PC-3 (cell line): ENCODE data around the gene WDR47. TPM values are rescaled to one million over a fixed set of nuclear protein-coding genes. Genes with fewer than 3 reads are reported as not detected.

Source experiments
- ATAC-seq: fragments of 200-7000 bp; cut with Tn5 transposase; 2 replicates; pipeline ENCODE4 v1.9.1; 2020; ENCODE audit warnings: mild to moderate bottlenecking, moderate library complexity
- BruUV-seq: library from RNA; stranded (reverse); fragments of 400-500 nt; replicated peaks from 2 replicates; lab custom pipeline; 2021; lab: Mats Ljungman, UMichigan
- CTCF ChIA-PET: fragments of 300-600 bp; sonication (Branson Sonifier 250); formaldehyde crosslinking; loops from one replicate; lab custom pipeline; 2022; ENCODE audit warnings: antibody characterized with exemption; lab: Charles Lee
- POLR2A ChIA-PET: fragments of 300-600 bp; sonication (Branson Sonifier 250); formaldehyde crosslinking; loops from one replicate; lab custom pipeline; 2022; ENCODE audit warnings: antibody characterized with exemption; ENCODE audit not compliant: unreplicated experiment; lab: Charles Lee
- DNase-seq: peaks from one replicate; pipeline ENCODE4 v3.0.0-alpha.2; 2015
- H2AFZ ChIP-seq: fragments of 300-600 bp; sonication (generic); 2 replicates; pipeline ENCODE4 v1.6.0; 2016; ENCODE audit warnings: antibody characterized with exemption, low read length
- H3F3A ChIP-seq: fragments of 300-600 bp; sonication (generic); one replicate; pipeline ENCODE4 v1.6.0; 2017; ENCODE audit warnings: antibody characterized with exemption, low read length, control low read depth, mild to moderate bottlenecking; ENCODE audit not compliant: unreplicated experiment
- H3K27ac ChIP-seq: fragments of 300-600 bp; sonication (generic); 2 replicates; pipeline ENCODE4 v1.5.1; 2016; ENCODE audit warnings: mild to moderate bottlenecking, low read length
- H3K27me3 ChIP-seq: fragments of 300-600 bp; sonication (generic); 2 replicates; pipeline ENCODE4 v1.6.1; 2016; ENCODE audit warnings: low read length, mixed read lengths
- H3K36me3 ChIP-seq: fragments of 300-600 bp; sonication (generic); 2 replicates; pipeline ENCODE4 v1.6.1; 2016; ENCODE audit warnings: low read depth, mixed run types, low read length, mixed read lengths
- H3K4me1 ChIP-seq: fragments of 300-600 bp; sonication (generic); 2 replicates; pipeline ENCODE4 v1.5.1; 2016; ENCODE audit warnings: low read length; ENCODE audit not compliant: insufficient read depth
- H3K4me2 ChIP-seq: fragments of 300-600 bp; sonication (generic); 2 replicates; pipeline ENCODE4 v1.6.0; 2016; ENCODE audit warnings: low read length
- H3K4me3 ChIP-seq: fragments of 300-600 bp; sonication (generic); 2 replicates; pipeline ENCODE4 v1.5.1; 2016; ENCODE audit warnings: mild to moderate bottlenecking, low read length, mixed read lengths
- H3K79me2 ChIP-seq: fragments of 300-600 bp; sonication (generic); 2 replicates; pipeline ENCODE4 v1.6.1; 2017; ENCODE audit warnings: low read length, mixed read lengths
- H3K9ac ChIP-seq: fragments of 300-600 bp; sonication (generic); 2 replicates; pipeline ENCODE4 v1.6.0; 2016; ENCODE audit warnings: mild to moderate bottlenecking, low read length
- H3K9me2 ChIP-seq: fragments of 300-600 bp; sonication (generic); replicated peaks from 2 replicates; pipeline ENCODE4 v1.6.1; 2016; ENCODE audit warnings: mixed run types, low read length, mixed read lengths
- H3K9me3 ChIP-seq: fragments of 300-600 bp; sonication (generic); 2 replicates; pipeline ENCODE4 v1.6.1; 2016; ENCODE audit warnings: low read length, mixed read lengths
- H4K20me1 ChIP-seq: fragments of 300-600 bp; sonication (generic); 2 replicates; pipeline ENCODE4 v1.6.1; 2016; ENCODE audit warnings: low read length, mixed read lengths
- EZH2 ChIP-seq: fragments of 300-600 bp; sonication (generic); IDR thresholded peaks from one replicate; pipeline ENCODE4 v1.6.1; 2017; ENCODE audit warnings: antibody characterized with exemption, mild to moderate bottlenecking, low read length; ENCODE audit not compliant: unreplicated experiment
- EZH2phosphoT487 ChIP-seq: fragments of 300-600 bp; sonication (generic); IDR thresholded peaks from 2 replicates; pipeline ENCODE4 v1.6.1; 2018; ENCODE audit warnings: mild to moderate bottlenecking, antibody characterized with exemption, low read length, borderline replicate concordance
- intact Hi-C: fragments of 100-400 bp; cut with micrococcal nuclease; formaldehyde crosslinking; loops from 2 replicates; pipeline ENCODE4 v1.9.0; 2023
- total RNA-seq: library from RNA; depleted of rRNA; stranded (reverse); fragments of >200 nt; gene quantifications from 2 replicates; pipeline ENCODE4 v1.2.3, GENCODE V29; 2014; rRNA removed
- TF ChIP-seq, protein P1 (sequence below): fragments of 300-600 bp; sonication (generic); conservative IDR thresholded peaks from 2 replicates; pipeline ENCODE4 v1.5.1; 2017; ENCODE audit warnings: antibody characterized with exemption, low read depth, mild to moderate bottlenecking, low read length

WDR47 gene
- total RNA-seq, 1 experiment from 2014 or later: 7.7 TPM

DNA sequence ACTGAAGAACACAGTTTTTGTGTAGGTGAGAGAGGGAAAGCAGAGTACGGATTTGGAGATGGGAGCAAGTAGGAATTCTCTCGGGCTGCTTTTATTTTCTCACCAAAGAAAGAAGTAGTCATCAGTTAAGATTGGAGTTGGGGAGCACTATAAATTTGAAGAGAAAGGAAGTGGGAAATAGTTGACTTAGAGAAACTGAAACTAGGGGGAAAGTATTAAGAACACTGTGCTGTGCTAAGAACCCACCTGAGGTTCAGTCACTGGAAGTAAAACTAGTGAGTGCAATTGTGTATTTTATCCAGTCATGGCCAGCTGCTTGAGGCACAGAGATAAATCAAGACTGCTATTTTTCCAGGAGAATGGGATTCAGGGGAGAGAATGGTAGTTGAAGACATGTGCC, 116.0 kb downstream of the WDR47 start:
- BruUV-seq: no TSS peak
- H3K9me2 ChIP-seq: no peaks in the 10 kb centered on the region
- H3K4me3 ChIP-seq: no peak overlapping the region
- no peak overlapping the region for H3K9ac ChIP-seq
- TF ChIP-seq EZH2phosphoT487 (no peak), EZH2 (no peak)
- TF ChIP-seq, protein P1, sequence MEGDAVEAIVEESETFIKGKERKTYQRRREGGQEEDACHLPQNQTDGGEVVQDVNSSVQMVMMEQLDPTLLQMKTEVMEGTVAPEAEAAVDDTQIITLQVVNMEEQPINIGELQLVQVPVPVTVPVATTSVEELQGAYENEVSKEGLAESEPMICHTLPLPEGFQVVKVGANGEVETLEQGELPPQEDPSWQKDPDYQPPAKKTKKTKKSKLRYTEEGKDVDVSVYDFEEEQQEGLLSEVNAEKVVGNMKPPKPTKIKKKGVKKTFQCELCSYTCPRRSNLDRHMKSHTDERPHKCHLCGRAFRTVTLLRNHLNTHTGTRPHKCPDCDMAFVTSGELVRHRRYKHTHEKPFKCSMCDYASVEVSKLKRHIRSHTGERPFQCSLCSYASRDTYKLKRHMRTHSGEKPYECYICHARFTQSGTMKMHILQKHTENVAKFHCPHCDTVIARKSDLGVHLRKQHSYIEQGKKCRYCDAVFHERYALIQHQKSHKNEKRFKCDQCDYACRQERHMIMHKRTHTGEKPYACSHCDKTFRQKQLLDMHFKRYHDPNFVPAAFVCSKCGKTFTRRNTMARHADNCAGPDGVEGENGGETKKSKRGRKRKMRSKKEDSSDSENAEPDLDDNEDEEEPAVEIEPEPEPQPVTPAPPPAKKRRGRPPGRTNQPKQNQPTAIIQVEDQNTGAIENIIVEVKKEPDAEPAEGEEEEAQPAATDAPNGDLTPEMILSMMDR: no peak
- intact Hi-C loops: no loop called here
- no peaks in the 10 kb centered on the region for H3K79me2 ChIP-seq
- no peaks in the 10 kb centered on the region for H3K9me3 ChIP-seq
- CTCF ChIA-PET: no interaction called here
- no peaks in the 10 kb centered on the region for H3F3A ChIP-seq
- POLR2A ChIA-PET: no interaction called here
- H3K4me2 ChIP-seq: no peak overlapping the region
- no peaks in the 10 kb centered on the region for H3K4me1 ChIP-seq
- 0 out of 2 replicates have a peak, but pooled peaks cover 4% of the 10 kb centered on the region for H4K20me1 ChIP-seq
- no peak overlapping the region for H3K27ac ChIP-seq
- ATAC-seq (no peak), DNase-seq (no peak)
- H2AFZ ChIP-seq: no peak overlapping the region
- H3K36me3 ChIP-seq: peaks cover 56% of the 10 kb centered on the region
- no peaks in the 10 kb centered on the region for H3K27me3 ChIP-seq

Other genes with a start within 250 kb of the WDR47 start
- 0.07 and 1.8 TPM in 2 replicates for gene AKNAD1, start 185.0 kb downstream of the WDR47 start, total RNA-seq
- gene GPSM2, start 165.1 kb downstream of the WDR47 start, total RNA-seq: 48.5 and 56.6 TPM in 2 replicates
- 29.5 and 30.4 TPM in 2 replicates for gene CLCC1, start 78.6 kb downstream of the WDR47 start, total RNA-seq
- gene TAF13, start 33.9 kb upstream of the WDR47 start, total RNA-seq: 23.5 and 32.0 TPM in 2 replicates
- gene TMEM167B, start 48.7 kb upstream of the WDR47 start, total RNA-seq: 21.0 and 27.7 TPM in 2 replicates
- gene ELAPOR1, start 72.0 kb upstream of the WDR47 start, total RNA-seq: 0.35 and 0.80 TPM in 2 replicates
- gene SARS1, start 171.8 kb upstream of the WDR47 start, total RNA-seq: 146 and 158 TPM in 2 replicates
- 3.6 and 6.4 TPM in 2 replicates for gene CELSR2, start 207.4 kb upstream of the WDR47 start, total RNA-seq
- gene PSRC1, start 241.0 kb upstream of the WDR47 start, total RNA-seq: 33.8 and 34.5 TPM in 2 replicates